ENCODE data around the gene SCAF1. TPM values are rescaled to one million over a fixed set of nuclear protein-coding genes. Genes with fewer than 3 reads are reported as not detected.

Gene SCAF1, protein sequence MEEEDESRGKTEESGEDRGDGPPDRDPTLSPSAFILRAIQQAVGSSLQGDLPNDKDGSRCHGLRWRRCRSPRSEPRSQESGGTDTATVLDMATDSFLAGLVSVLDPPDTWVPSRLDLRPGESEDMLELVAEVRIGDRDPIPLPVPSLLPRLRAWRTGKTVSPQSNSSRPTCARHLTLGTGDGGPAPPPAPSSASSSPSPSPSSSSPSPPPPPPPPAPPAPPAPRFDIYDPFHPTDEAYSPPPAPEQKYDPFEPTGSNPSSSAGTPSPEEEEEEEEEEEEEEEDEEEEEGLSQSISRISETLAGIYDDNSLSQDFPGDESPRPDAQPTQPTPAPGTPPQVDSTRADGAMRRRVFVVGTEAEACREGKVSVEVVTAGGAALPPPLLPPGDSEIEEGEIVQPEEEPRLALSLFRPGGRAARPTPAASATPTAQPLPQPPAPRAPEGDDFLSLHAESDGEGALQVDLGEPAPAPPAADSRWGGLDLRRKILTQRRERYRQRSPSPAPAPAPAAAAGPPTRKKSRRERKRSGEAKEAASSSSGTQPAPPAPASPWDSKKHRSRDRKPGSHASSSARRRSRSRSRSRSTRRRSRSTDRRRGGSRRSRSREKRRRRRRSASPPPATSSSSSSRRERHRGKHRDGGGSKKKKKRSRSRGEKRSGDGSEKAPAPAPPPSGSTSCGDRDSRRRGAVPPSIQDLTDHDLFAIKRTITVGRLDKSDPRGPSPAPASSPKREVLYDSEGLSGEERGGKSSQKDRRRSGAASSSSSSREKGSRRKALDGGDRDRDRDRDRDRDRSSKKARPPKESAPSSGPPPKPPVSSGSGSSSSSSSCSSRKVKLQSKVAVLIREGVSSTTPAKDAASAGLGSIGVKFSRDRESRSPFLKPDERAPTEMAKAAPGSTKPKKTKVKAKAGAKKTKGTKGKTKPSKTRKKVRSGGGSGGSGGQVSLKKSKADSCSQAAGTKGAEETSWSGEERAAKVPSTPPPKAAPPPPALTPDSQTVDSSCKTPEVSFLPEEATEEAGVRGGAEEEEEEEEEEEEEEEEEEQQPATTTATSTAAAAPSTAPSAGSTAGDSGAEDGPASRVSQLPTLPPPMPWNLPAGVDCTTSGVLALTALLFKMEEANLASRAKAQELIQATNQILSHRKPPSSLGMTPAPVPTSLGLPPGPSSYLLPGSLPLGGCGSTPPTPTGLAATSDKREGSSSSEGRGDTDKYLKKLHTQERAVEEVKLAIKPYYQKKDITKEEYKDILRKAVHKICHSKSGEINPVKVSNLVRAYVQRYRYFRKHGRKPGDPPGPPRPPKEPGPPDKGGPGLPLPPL
- 46.8 and 78.6 TPM in 2 replicates for total RNA-seq (2014; rRNA removed)
- Bru-seq, nascent RNA = percentile 84 among the genes with signal in this experiment
- BruChase-seq, experiment 1, labeled RNA remaining after a 6-hour chase = percentile 91 among the genes with signal in this experiment
- percentile 89 among the genes with signal in this experiment for BruChase-seq, experiment 2, labeled RNA remaining after a 2-hour chase
- long read RNA-seq, full-length matches to known transcripts = 1 of 231 reads
- long read RNA-seq, partial matches to known transcripts = 212 of 231 reads
- long read RNA-seq, other reads (novel, unspliced or antisense) = 18 of 231 reads

DNA sequence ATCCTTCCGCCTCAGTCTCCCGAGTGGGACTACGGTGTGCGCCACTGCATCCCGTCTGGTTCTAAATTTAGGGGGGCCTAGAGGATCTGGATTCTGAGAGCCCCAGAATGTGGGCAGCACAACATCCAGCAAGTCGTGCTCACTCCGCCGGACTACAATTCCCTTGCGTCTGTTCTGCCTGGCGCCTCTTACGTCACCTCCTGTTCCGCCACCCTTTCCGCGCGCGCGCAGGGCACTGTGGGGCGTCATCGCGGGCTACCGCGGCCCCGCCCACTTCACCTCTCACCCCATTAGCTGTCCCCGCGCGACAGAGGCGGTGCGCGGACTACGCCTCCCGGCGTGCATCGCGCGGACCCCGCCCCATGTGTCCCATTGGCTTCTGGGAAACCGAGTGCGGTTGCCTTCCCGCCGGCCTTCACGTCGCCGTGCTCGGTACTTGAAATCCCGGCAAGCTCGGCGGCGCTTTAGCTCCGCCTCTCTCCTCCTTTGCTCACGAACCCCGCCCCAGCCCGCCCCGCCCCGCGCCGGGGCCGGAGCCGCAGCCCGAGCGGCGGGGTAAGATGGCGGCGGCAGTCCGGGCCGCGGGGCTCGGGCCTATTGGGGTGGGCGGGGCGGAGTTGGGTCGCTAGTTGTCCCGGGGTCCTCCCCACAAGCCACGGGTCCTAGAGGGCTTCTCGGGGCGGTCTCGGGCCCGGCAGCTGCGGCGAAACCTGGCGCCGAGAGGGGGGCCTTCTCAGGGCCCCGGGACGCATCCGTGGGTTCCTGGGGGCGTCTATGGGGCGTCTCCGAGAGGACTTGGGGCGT lies at the start of gene SCAF1:
TSS of gene SCAF1 (plus strand) at position 522 of the 804 bp plus-strand sequence. CDS start 2,818 bp downstream, outside the sequence.
- TF ChIP-seq, protein P1, sequence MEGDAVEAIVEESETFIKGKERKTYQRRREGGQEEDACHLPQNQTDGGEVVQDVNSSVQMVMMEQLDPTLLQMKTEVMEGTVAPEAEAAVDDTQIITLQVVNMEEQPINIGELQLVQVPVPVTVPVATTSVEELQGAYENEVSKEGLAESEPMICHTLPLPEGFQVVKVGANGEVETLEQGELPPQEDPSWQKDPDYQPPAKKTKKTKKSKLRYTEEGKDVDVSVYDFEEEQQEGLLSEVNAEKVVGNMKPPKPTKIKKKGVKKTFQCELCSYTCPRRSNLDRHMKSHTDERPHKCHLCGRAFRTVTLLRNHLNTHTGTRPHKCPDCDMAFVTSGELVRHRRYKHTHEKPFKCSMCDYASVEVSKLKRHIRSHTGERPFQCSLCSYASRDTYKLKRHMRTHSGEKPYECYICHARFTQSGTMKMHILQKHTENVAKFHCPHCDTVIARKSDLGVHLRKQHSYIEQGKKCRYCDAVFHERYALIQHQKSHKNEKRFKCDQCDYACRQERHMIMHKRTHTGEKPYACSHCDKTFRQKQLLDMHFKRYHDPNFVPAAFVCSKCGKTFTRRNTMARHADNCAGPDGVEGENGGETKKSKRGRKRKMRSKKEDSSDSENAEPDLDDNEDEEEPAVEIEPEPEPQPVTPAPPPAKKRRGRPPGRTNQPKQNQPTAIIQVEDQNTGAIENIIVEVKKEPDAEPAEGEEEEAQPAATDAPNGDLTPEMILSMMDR (conservative IDR thresholded peaks at IDR 0.05; ENCODE audit: low read depth, low read length) = no peak
- TF ChIP-seq EZH2 (IDR thresholded peaks at IDR 0.05; ENCODE audit: low read length, unreplicated experiment) = no peak
- TF ChIP-seq EZH2phosphoT487 (IDR thresholded peaks at IDR 0.05; ENCODE audit: borderline replicate concordance, low read length) = no peak
- Histone ChIP-seq H3K4me1 (ENCODE audit: insufficient read depth, low read length) (peaks cover 52% of the 10 kb centered on the region), H3K79me2 (ENCODE audit: low read length) (peaks cover 58% of the 10 kb centered on the region), H4K20me1 (ENCODE audit: low read length) (no peaks in the 10 kb centered on the region), H3K27ac (ENCODE audit: low read length) (peak within 1 kb of the TSS; percentile 97), H3K4me3 (ENCODE audit: low read length) (peak within 1 kb of the TSS; percentile 98), H3K9me3 (ENCODE audit: low read length) (no peaks in the 10 kb centered on the region), H3K36me3 (ENCODE audit: low read depth, low read length) (peaks cover 10% of the 10 kb centered on the region; the same call in 1 of the 2 replicates), H3F3A (ENCODE audit: low read length, unreplicated experiment) (peaks cover 3% of the 10 kb centered on the region), H3K9ac (ENCODE audit: low read length) (peak within 1 kb of the TSS; percentile 100), H3K4me2 (ENCODE audit: low read length) (peak within 1 kb of the TSS; percentile 96), H3K27me3 (ENCODE audit: low read length) (no peaks in the 10 kb centered on the region), H3K9me2 (replicated peaks; ENCODE audit: low read length) (no peaks in the 10 kb centered on the region), H2AFZ (ENCODE audit: low read length) (peak within 1 kb of the TSS; percentile 72)
- ATAC-seq (peak; percentile 46), DNase-seq (peak; percentile 100)
- BruUV-seq (replicated peaks) = no TSS peak
- ChIA-PET CTCF (interaction anchor here (0.6 kb wide), 2 partner anchors 57 to 250 kb away, joined by 3 to 4 read pairs; no protein-coding TSS in a partner anchor), POLR2A (ENCODE audit: unreplicated experiment) (interaction anchor here (0.5 to 1.0 kb wide), 8 partner anchors 8 to 71 kb away, joined by 3 to 8 read pairs (median 5); partner anchors contain the start of genes NOSIP, PRMT1 and PRRG2)
- intact Hi-C loops (cut with micrococcal nuclease) = loop anchor here (2.0 kb wide), 1 partner anchor 145 kb away; the partner anchor contains the start of gene RPS11

DNA sequence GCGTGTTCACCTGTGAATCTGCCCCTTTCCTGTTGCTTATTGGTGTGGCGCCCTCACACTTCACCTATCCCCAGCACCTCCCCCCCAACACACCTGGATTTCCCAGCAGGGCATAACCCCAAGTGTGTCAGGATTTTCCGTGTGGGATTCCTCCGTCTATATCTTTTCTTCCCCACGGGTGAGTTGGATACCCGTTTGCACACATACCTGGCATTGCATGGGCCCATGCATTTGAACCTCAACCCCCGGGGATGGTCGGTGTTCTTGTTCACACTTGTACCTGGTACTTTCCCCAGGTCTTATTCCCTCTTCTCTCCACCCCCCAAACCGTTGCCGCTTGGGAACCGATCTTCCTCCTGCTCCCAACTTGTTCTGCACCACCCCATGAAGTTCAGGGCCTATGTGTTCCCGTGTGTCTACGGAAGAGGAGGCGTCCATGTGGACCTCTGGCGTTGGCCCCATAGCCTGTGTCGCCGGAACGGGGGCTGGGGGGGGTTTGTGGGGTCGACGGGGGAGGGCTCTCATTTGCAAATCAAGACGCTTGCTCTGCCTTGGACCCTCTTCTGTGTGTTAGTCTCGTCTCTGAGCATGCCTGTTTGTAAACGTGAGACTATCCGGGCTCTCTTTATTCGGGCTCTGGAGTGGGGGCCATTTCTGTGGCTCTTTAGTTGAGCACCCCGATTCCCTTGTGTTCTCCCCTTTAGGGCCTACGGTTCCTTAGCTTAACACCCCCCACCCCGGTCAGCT lies 49.4 kb upstream of the SCAF1 start:
- DNase-seq (peak; percentile 55), ATAC-seq (no peak)
- H3K79me2 ChIP-seq (ENCODE audit: low read length) = peaks cover 51% of the 10 kb centered on the region
- H3K27ac ChIP-seq (ENCODE audit: low read length) = peak overlapping the region; percentile 87
- H3K9me3 ChIP-seq (ENCODE audit: low read length) = no peaks in the 10 kb centered on the region
- H2AFZ ChIP-seq (ENCODE audit: low read length) = peak overlapping the region; percentile 72; the same call in 1 of the 2 replicates
- ChIA-PET POLR2A (ENCODE audit: unreplicated experiment) (interaction anchor here (0.6 kb wide), 1 partner anchor 48 kb away, joined by 3 read pairs; the partner anchor contains the start of gene RRAS), CTCF (no interaction called here)
- no peaks in the 10 kb centered on the region for H3K27me3 ChIP-seq (ENCODE audit: low read length)
- peaks cover 25% of the 10 kb centered on the region; the same call in 1 of the 2 replicates for H3K36me3 ChIP-seq (ENCODE audit: low read depth, low read length)
- intact Hi-C loops (cut with micrococcal nuclease) = loop anchor here (1.0 kb wide), 1 partner anchor 22 kb away; no protein-coding TSS in a partner anchor
- TSS peak; percentile 70 for BruUV-seq (replicated peaks)
- H3K9ac ChIP-seq (ENCODE audit: low read length) = peak overlapping the region; percentile 95
- H3K4me2 ChIP-seq (ENCODE audit: low read length) = peak overlapping the region; percentile 91
- H3K4me1 ChIP-seq (ENCODE audit: insufficient read depth, low read length) = peaks cover 7% of the 10 kb centered on the region; the same call in 1 of the 2 replicates
- peaks cover 6% of the 10 kb centered on the region; the same call in 1 of the 2 replicates for H4K20me1 ChIP-seq (ENCODE audit: low read length)
- no peak for TF ChIP-seq EZH2 (IDR thresholded peaks at IDR 0.05; ENCODE audit: low read length, unreplicated experiment)
- TF ChIP-seq, protein P1 (conservative IDR thresholded peaks at IDR 0.05; ENCODE audit: low read depth, low read length) = no peak
- no peak for TF ChIP-seq EZH2phosphoT487 (IDR thresholded peaks at IDR 0.05; ENCODE audit: borderline replicate concordance, low read length)
- no peaks in the 10 kb centered on the region for H3K9me2 ChIP-seq (replicated peaks; ENCODE audit: low read length)
- H3K4me3 ChIP-seq (ENCODE audit: low read length) = peak overlapping the region; percentile 99
- no peaks in the 10 kb centered on the region for H3F3A ChIP-seq (ENCODE audit: low read length, unreplicated experiment)

All from PC-3 (cell line).